Spleen (tissue), 11 donors: ENCODE data around the gene GRIK2. TPM values are rescaled to one million over a fixed set of nuclear protein-coding genes. Genes with fewer than 3 reads are reported as not detected.

ENCODE experiments used
- DNase-seq: peaks from one replicate; pipeline ENCODE4 v3.0.0-alpha.2; 2020
- H3K27ac ChIP-seq, 8 donors: fragments of 200-600 bp; sonication (generic) in 7 of 8; 1 replicate in 4 of 8; 2 replicates in 4 of 8; pipeline versions ENCODE4 v1.5.0 to v1.8.0; 2016 to 2021; ENCODE audit warnings: inconsistent platforms in 4 of 8, mild to moderate bottlenecking in 4 of 8, moderate library complexity in 1 of 8
- H3K27me3 ChIP-seq, 7 donors: fragments of 200-600 bp; sonication (generic) in 6 of 7; replicated peaks in 1 of 7; 1 replicate in 4 of 7; 2 replicates in 3 of 7; pipeline versions ENCODE4 v1.5.0 to v1.8.0; 2016 to 2021; ENCODE audit warnings: inconsistent platforms in 3 of 7, mild to moderate bottlenecking in 1 of 7
- H3K36me3 ChIP-seq, 6 donors: fragments of 200-600 bp; sonication (generic) in 5 of 6; 1 replicate in 4 of 6; 2 replicates in 2 of 6; pipeline versions ENCODE4 v1.5.0 to v1.8.0; 2016 to 2021; ENCODE audit warnings: inconsistent platforms in 2 of 6
- H3K4me1 ChIP-seq, 6 donors: fragments of 200-600 bp; sonication (generic) in 5 of 6; 1 replicate in 3 of 6; 2 replicates in 3 of 6; pipeline versions ENCODE4 v1.5.0 to v1.8.0; 2016 to 2021; ENCODE audit warnings: inconsistent platforms in 3 of 6
- H3K4me3 ChIP-seq, 8 donors: fragments of 200-600 bp; sonication (generic) in 7 of 8; 1 replicate in 4 of 8; 2 replicates in 4 of 8; pipeline versions ENCODE4 v1.5.0 to v1.8.0; 2016 to 2021; ENCODE audit warnings: inconsistent platforms in 4 of 8, mild to moderate bottlenecking in 4 of 8, moderate library complexity in 2 of 8
- H3K9me3 ChIP-seq, 8 donors: fragments of 200-600 bp; sonication (generic) in 7 of 8; 1 replicate in 4 of 8; 2 replicates in 4 of 8; pipeline versions ENCODE4 v1.5.0 to v1.8.0; 2016 to 2021; ENCODE audit warnings: inconsistent platforms in 4 of 8
- CTCF ChIP-seq, 11 experiments: fragments of 200-600 bp in 7 of 11; fragments of 450-650 bp in 4 of 11; sonication (generic) in 4 of 11; IDR thresholded peaks in 8 of 11; conservative IDR thresholded peaks in 3 of 11; 1 replicate in 7 of 11; 2 replicates in 4 of 11; pipeline versions ENCODE4 v1.4.0 to v1.8.0; 2016 to 2021; ENCODE audit warnings: antibody characterized with exemption in 11 of 11, inconsistent platforms in 4 of 11, mild to moderate bottlenecking in 1 of 11
- POLR2A ChIP-seq, 3 donors: fragments of 450-650 bp; IDR thresholded peaks; one replicate each; pipeline ENCODE4 v1.5.1; 2017; ENCODE audit warnings: antibody characterized with exemption in 3 of 3, mild to moderate bottlenecking in 1 of 3
- POLR2AphosphoS5 ChIP-seq, 3 donors: sonication (generic); formaldehyde crosslinking; IDR thresholded peaks; one replicate each; pipeline ENCODE4 v1.5.1; 2017; ENCODE audit warnings: antibody characterized with exemption in 3 of 3
- WGBS, 5 donors: extraction: QIAGEN DNeasy Blood & Tissue Kit in 3 of 5; methylation state at CpG; one replicate each; pipeline versions ENCODE4 v1.1.5 to v1.1.7; 2013 to 2018; 5-methylcytosine and 5-hydroxymethylcytosine counted together
- intact Hi-C: fragments of 100-400 bp; cut with DNase I; formaldehyde crosslinking; loops from one replicate; pipeline ENCODE4 v1.15.0; 2023; ENCODE audit warnings: low total_unique reads
- polyA plus RNA-seq, 3 donors: library from polyadenylated mRNA; stranded (reverse); fragments of 200-250 nt; gene quantifications; one replicate each; pipeline ENCODE4 v1.2.1, GENCODE V29; 2013
- total RNA-seq, 7 donors: library from RNA; depleted of rRNA in 3 of 7; stranded (reverse); fragments of >200 nt in 3 of 7; fragmentation: NEBNext Ultra II Directional in 4 of 7; extraction: Animal tissue kit (Norgen Biotek cat#: 25700) in 4 of 7; gene quantifications; one replicate each; pipeline versions ENCODE4 v1.1.0 to v1.2.1, GENCODE V29; 2016 to 2021
- donor health status: healthy with polysubstance abuse.
- donor health status: DM: no; HTN: no; CAD: no; lungs with moderate emphysema.
- donor health status: DM: no; HTN: no; CAD: no.
- donor health status: Bipolar disorder and iron deficiency.
- donor health status: healthy.
- donor health status: DM: no; HTN: no; CAD: no.
- donor health status: DM: yes; HTN: yes; CAD: no.

Gene GRIK2
- total and polyA plus RNA-seq, 10 donors, result 0.07 to 2.7 (median 0.89) TPM

- 64 to 78% (median 76%) methylated on average over 1 of the region's 1 CpG for WGBS, 5 donors
These were observed 724.5 kb downstream of the GRIK2 start for GRCh38 chr6:102118034-102118433.

More at GRCh38 chr6:102118034-102118433, 724.5 kb downstream of the GRIK2 start:
- H3K27me3 ChIP-seq, result no peaks in the 10 kb centered on the region
- no peak overlapping the region for H3K27ac ChIP-seq
- H3K9me3 ChIP-seq, result peaks cover 0 to 23% (median 8%) of the 10 kb centered on the region in 8 donors
- DNase-seq, result no peak
- intact Hi-C loops, result no loop called here
- H3K36me3 ChIP-seq, result no peaks in the 10 kb centered on the region
- no peaks in the 10 kb centered on the region for H3K4me1 ChIP-seq
- H3K4me3 ChIP-seq, result no peak overlapping the region
- TF ChIP-seq POLR2AphosphoS5 (IDR thresholded peaks at IDR 0.05) (no peak), CTCF (IDR thresholded peaks at IDR 0.05 in 8 of 11, conservative IDR thresholded peaks at IDR 0.05 in 3 of 11) (no peak), POLR2A (IDR thresholded peaks at IDR 0.05) (no peak)
